HCT116 (cell line): ENCODE measurements around the gene ZNF718. TPM values are rescaled to one million over a fixed set of nuclear protein-coding genes. Genes with fewer than 3 reads are reported as not detected.
"Not testable (repeated sequence)": the region's sequence is repeated elsewhere in the genome, so short reads cannot be mapped to it uniquely, and the experiment has no call there.

Experiments
- ATAC-seq: fragments of 200-7000 bp; cut with Tn5 transposase; 2 replicates; pipeline ENCODE4 v1.9.1; 2020; ENCODE audit warnings: mild to moderate bottlenecking, moderate library complexity
- BruUV-seq: library from RNA; stranded (reverse); fragments of 400-500 nt; replicated peaks from 2 replicates; lab custom pipeline; 2021; lab: Mats Ljungman, UMichigan
- CTCF ChIA-PET: fragments of 300-600 bp; sonication (Branson Sonifier 250); formaldehyde crosslinking; loops from one replicate; lab custom pipeline; 2021; ENCODE audit warnings: antibody characterized with exemption; lab: Charles Lee
- POLR2A ChIA-PET: fragments of 300-600, 350-600 bp; sonication (Branson Sonifier 250); formaldehyde crosslinking; loops from one replicate; lab custom pipeline; 2021; ENCODE audit warnings: antibody characterized with exemption; lab: Charles Lee
- RAD21 ChIA-PET, 2 experiments: fragments of 300-600 bp; sonication (Branson Sonifier 250); formaldehyde crosslinking; loops; one replicate each; lab custom pipeline; 2023; ENCODE audit warnings: low total read pairs in 2 of 2; ENCODE audit not compliant: uncharacterized antibody in 2 of 2, unreplicated experiment in 2 of 2, low non-redundant PET in 1 of 2; lab: Charles Lee
- DNase-seq: peaks from one replicate; pipeline ENCODE4 v3.0.0-alpha.2; 2010; ENCODE audit warnings: low read depth, low spot score
- H2AFZ ChIP-seq: fragments of 200-600 bp; shearing (Covaris generic), sonication (generic); 2 replicates; pipeline ENCODE4 v1.6.1; 2017; ENCODE audit warnings: low read depth, mixed run types, mixed read lengths, antibody characterized with exemption, low read length; ENCODE audit not compliant: poor library complexity, severe bottlenecking
- H3K27ac ChIP-seq: 2 replicates; pipeline ENCODE4 v1.5.1; 2012; ENCODE audit warnings: low read depth, low read length
- H3K27me3 ChIP-seq: fragments of 200-600 bp; sonication (generic); 2 replicates; pipeline ENCODE4 v1.6.1; 2016; ENCODE audit warnings: mixed run types, low read length, mixed read lengths; ENCODE audit not compliant: insufficient read depth
- H3K36me3 ChIP-seq, 2 experiments: fragments of 200-500 bp in 1 of 2; fragments of 200-600 bp in 1 of 2; sonication (Bioruptor generic) in 1 of 2; sonication (generic) in 1 of 2; 2 replicates each; pipeline versions ENCODE4 v1.5.1 to v1.6.1; 2014 to 2016; ENCODE audit warnings: low read length in 2 of 2, inconsistent platforms in 1 of 2, mixed read lengths in 1 of 2, mixed run types in 1 of 2; ENCODE audit not compliant: insufficient read depth in 2 of 2, control insufficient read depth in 1 of 2
- H3K4me1 ChIP-seq, 2 experiments: fragments of 200-600 bp in 1 of 2; sonication (generic) in 1 of 2; 2 replicates each; pipeline versions ENCODE4 v1.5.1 to v1.6.1; 2012 to 2017; ENCODE audit warnings: low read length in 2 of 2, inconsistent platforms in 1 of 2, mild to moderate bottlenecking in 1 of 2, mixed read lengths in 1 of 2, mixed run types in 1 of 2, moderate library complexity in 1 of 2; ENCODE audit not compliant: insufficient read depth in 2 of 2, control insufficient read depth in 1 of 2
- H3K4me2 ChIP-seq: fragments of 200-600 bp; sonication (generic); 2 replicates; pipeline ENCODE4 v1.6.1; 2017; ENCODE audit warnings: mixed run types, low read length, mixed read lengths
- H3K4me3 ChIP-seq, 2 experiments: fragments of 200-600 bp in 1 of 2; sonication (generic) in 1 of 2; replicated peaks in 1 of 2; 2 replicates each; pipeline ENCODE4 v1.5.1; 2011 to 2016; ENCODE audit warnings: low read length in 2 of 2, control low read depth in 1 of 2, low read depth in 1 of 2, mild to moderate bottlenecking in 1 of 2, mixed read lengths in 1 of 2, mixed run types in 1 of 2
- H3K79me2 ChIP-seq: fragments of 200-600 bp; sonication (generic); 2 replicates; pipeline ENCODE4 v1.6.1; 2017; ENCODE audit warnings: mild to moderate bottlenecking, mixed run types, low read length, moderate library complexity, mixed read lengths; ENCODE audit not compliant: insufficient read depth
- H3K9ac ChIP-seq: fragments of 200-600 bp; sonication (generic); 2 replicates; pipeline ENCODE4 v1.6.1; 2016; ENCODE audit warnings: low read length, mixed read lengths
- H3K9me2 ChIP-seq: fragments of 200-600 bp; sonication (generic), shearing (Covaris generic); 2 replicates; pipeline ENCODE4 v1.6.1; 2017; ENCODE audit warnings: mixed run types, mild to moderate bottlenecking, moderate library complexity; ENCODE audit not compliant: insufficient read depth
- H3K9me3 ChIP-seq, 2 experiments: fragments of 200-500 bp in 1 of 2; fragments of 200-600 bp in 1 of 2; sonication (Bioruptor generic) in 1 of 2; sonication (generic) in 1 of 2; 2 replicates each; pipeline ENCODE4 v1.6.1; 2014 to 2017; ENCODE audit warnings: low read length in 2 of 2, mixed read lengths in 2 of 2, inconsistent platforms in 1 of 2, low read depth in 1 of 2, mild to moderate bottlenecking in 1 of 2, mixed run types in 1 of 2, moderate library complexity in 1 of 2; ENCODE audit not compliant: control insufficient read depth in 1 of 2, insufficient read depth in 1 of 2
- H4K20me1 ChIP-seq: fragments of 200-600 bp; sonication (generic), shearing (Covaris generic); 2 replicates; pipeline ENCODE4 v1.6.1; 2017; ENCODE audit warnings: mixed run types, mild to moderate bottlenecking, moderate library complexity; ENCODE audit not compliant: insufficient read depth
- ATF3 ChIP-seq: IDR thresholded peaks from 2 replicates; pipeline ENCODE4 v1.6.1; 2012
- EGR1 ChIP-seq: IDR thresholded peaks from 2 replicates; pipeline ENCODE4 v1.6.1; 2012; ENCODE audit warnings: low read depth
- JUND ChIP-seq: IDR thresholded peaks from 2 replicates; pipeline ENCODE4 v1.6.1; 2012
- POLR2A ChIP-seq: IDR thresholded peaks from 2 replicates; pipeline ENCODE4 v1.7.0; 2011; ENCODE audit warnings: borderline replicate concordance; ENCODE audit not compliant: insufficient read depth, insufficient read length; ENCODE audit errors: extremely low read depth
- REST ChIP-seq: IDR thresholded peaks from 2 replicates; pipeline ENCODE4 v1.6.1; 2012; ENCODE audit warnings: low read depth
- TCF7L2 ChIP-seq: IDR thresholded peaks from 2 replicates; pipeline ENCODE4 v1.7.0; 2011; ENCODE audit warnings: borderline replicate concordance, inconsistent platforms; ENCODE audit not compliant: insufficient read depth, insufficient read length; ENCODE audit errors: extremely low read depth
- intact Hi-C: fragments of 100-400 bp; cut with micrococcal nuclease; formaldehyde crosslinking; loops from 2 replicates; pipeline ENCODE4 v1.10.0; 2022
- total RNA-seq: library from RNA; stranded (reverse); gene quantifications from one replicate; pipeline ENCODE4 v1.2.1, GENCODE V29; 2021; ENCODE audit not compliant: unreplicated experiment

The ZNF718 gene
- total RNA-seq, 1 experiment from 2014 or later: 0.07 TPM

DNA sequence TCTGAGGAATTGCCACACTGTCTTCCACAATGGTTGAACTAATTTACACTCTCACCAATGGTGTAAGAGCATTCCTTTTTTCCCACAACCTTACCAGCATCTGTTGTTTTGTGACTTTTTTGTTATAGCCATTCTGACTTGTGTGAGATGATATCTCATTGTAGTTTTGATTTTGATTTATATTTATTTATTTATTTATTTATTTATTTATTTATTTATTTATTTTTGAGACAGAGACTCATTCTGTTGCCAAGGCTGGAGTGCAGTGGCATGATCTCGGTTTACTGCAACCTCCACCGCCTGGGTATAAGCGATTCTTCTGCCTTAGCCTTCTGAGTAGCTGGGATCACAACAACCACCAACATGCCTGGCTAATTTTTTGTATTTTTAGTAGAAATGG, 57.9 kb downstream of the ZNF718 start:
- H3K9ac ChIP-seq, BruUV-seq, CTCF ChIA-PET, intact Hi-C loops, H2AFZ ChIP-seq, ATAC-seq, H3K79me2 ChIP-seq, H3K27me3 ChIP-seq, H3K4me3 ChIP-seq, H3K36me3 ChIP-seq, H3K4me2 ChIP-seq, POLR2A ChIA-PET, H3K27ac ChIP-seq, H3K9me2 ChIP-seq, RAD21 ChIA-PET, DNase-seq, H3K4me1 ChIP-seq, H4K20me1 ChIP-seq: not testable (repeated sequence)
- peaks cover 13 to 16% of the 10 kb centered on the region in 2 experiments; a peak in 3 of 4 replicates for H3K9me3 ChIP-seq

DNA sequence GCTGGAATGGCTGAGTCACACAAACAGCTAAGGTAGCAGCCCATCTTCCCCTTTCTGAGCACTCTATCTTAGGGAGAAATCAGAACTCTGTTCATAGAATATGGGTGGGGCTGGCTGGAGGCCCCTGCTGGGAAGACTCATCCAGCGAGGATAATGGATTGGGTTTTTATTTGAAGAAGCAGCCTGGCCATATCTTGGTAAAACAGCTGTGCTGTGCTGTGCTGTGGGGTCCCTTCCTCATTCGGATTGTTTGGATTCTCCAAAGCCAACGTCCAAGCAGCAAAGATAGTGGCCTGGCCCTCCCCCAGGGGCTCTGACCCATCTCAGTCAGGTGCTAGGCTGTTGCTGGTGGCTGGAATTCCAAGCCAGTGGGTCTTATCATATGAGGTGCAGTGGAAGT, 63.8 kb downstream of the ZNF718 start:
- no peaks in the 10 kb centered on the region for H3K9me2 ChIP-seq
- H4K20me1 ChIP-seq: no peaks in the 10 kb centered on the region
- ChIA-PET CTCF (no interaction called here), RAD21 (no interaction called here), POLR2A (no interaction called here)
- no peak overlapping the region for H3K4me2 ChIP-seq
- H3K36me3 ChIP-seq: no peaks in the 10 kb centered on the region
- DNase-seq: no peak
- BruUV-seq: no TSS peak
- TF ChIP-seq REST (no peak), JUND (no peak), ATF3 (no peak), POLR2A (no peak), EGR1 (no peak), TCF7L2 (no peak)
- H3K4me3 ChIP-seq: no peak overlapping the region
- no peak overlapping the region for H2AFZ ChIP-seq
- H3K27me3 ChIP-seq: no peaks in the 10 kb centered on the region
- no peaks in the 10 kb centered on the region for H3K4me1 ChIP-seq
- ATAC-seq: no peak
- intact Hi-C loops: no loop called here
- no peak overlapping the region for H3K9ac ChIP-seq
- H3K9me3 ChIP-seq: peaks cover 7 to 14% of the 10 kb centered on the region in 2 experiments; a peak in 3 of 4 replicates
- H3K79me2 ChIP-seq: no peaks in the 10 kb centered on the region
- no peak overlapping the region for H3K27ac ChIP-seq

GRCh38 chr4:195159-195558, 70.9 kb downstream of the ZNF718 start:
- H3K36me3 ChIP-seq, intact Hi-C loops, H3K27ac ChIP-seq, POLR2A ChIA-PET, H3K4me3 ChIP-seq, BruUV-seq, H2AFZ ChIP-seq, H4K20me1 ChIP-seq, H3K4me1 ChIP-seq, H3K9me3 ChIP-seq, H3K9me2 ChIP-seq, CTCF ChIA-PET, ATAC-seq, H3K79me2 ChIP-seq, H3K9ac ChIP-seq, H3K4me2 ChIP-seq, RAD21 ChIA-PET, H3K27me3 ChIP-seq, DNase-seq: not testable (repeated sequence)
